ENCODE data around the gene MSI2.

- TF ChIP-seq EP300 (IDR thresholded peaks at IDR 0.05) (no peak), CTCF (IDR thresholded peaks at IDR 0.05) (no peak)
Observed at GRCh38 chr17:57541472-57542394, 285.4 kb downstream of the MSI2 start.

Measured in suprapubic skin (tissue), 3 donors.